GM19240 (cell line): ENCODE results near the gene PDE6D.
A peak's percentile ranks its signal among the peaks of the same experiment; 100 is the strongest.
"Not testable (repeated sequence)": the region's sequence is repeated elsewhere in the genome, so short reads cannot be mapped to it uniquely, and the experiment has no call there.

Source experiments
- DNase-seq: peaks from one replicate; pipeline ENCODE4 v3.0.0; 2011; ENCODE audit warnings: low spot score; ENCODE audit not compliant: insufficient read length

Gene PDE6D

GRCh38 chr2:231720292-231720986 is 60.6 kb downstream of the PDE6D start:
- no peak for DNase-seq

GRCh38 chr2:231718799-231719198 is 62.3 kb downstream of the PDE6D start:
- DNase-seq = no peak

- peak; percentile 50 for DNase-seq
These were observed 63.6 kb downstream of the PDE6D start for GRCh38 chr2:231717281-231718171.

GRCh38 chr2:231716666-231717280 is 64.3 kb downstream of the PDE6D start:
- DNase-seq = no peak

- DNase-seq = no peak
These were observed 65.0 kb downstream of the PDE6D start for GRCh38 chr2:231715988-231716616.

- DNase-seq = no peak
These were observed 65.6 kb downstream of the PDE6D start for GRCh38 chr2:231715499-231715837.

- no peak for DNase-seq
These were observed 66.2 kb downstream of the PDE6D start for GRCh38 chr2:231714639-231715498.

- no peak for DNase-seq
These were observed 67.1 kb downstream of the PDE6D start for GRCh38 chr2:231713730-231714638.

- not testable (repeated sequence) for DNase-seq
These were observed 67.7 kb downstream of the PDE6D start for GRCh38 chr2:231713406-231713729.

- not testable (repeated sequence) for DNase-seq
These were observed 68.5 kb downstream of the PDE6D start for GRCh38 chr2:231712451-231713021.

- no peak for DNase-seq
These were observed 69.2 kb downstream of the PDE6D start for GRCh38 chr2:231711677-231712450.

GRCh38 chr2:231710799-231711676 is 70.0 kb downstream of the PDE6D start:
- DNase-seq = no peak

- peak; percentile 36 for DNase-seq
These were observed 70.9 kb downstream of the PDE6D start for GRCh38 chr2:231709981-231710798.

GRCh38 chr2:231709636-231709980 is 71.5 kb downstream of the PDE6D start:
- DNase-seq = no peak

- DNase-seq = no peak
These were observed 72.1 kb downstream of the PDE6D start for GRCh38 chr2:231708773-231709635.
